OCI-LY1 (cell line): ENCODE results near the gene SCARB2.

Source experiments
- H2AFZ ChIP-seq: fragments of 200-600 bp; sonication (generic), shearing (Covaris generic); 2 replicates; pipeline ENCODE4 v1.6.0; 2014; ENCODE audit warnings: antibody characterized with exemption, mild to moderate bottlenecking, low read length
- H3F3A ChIP-seq: fragments of 200-600 bp; sonication (generic), shearing (Covaris generic); 2 replicates; pipeline ENCODE4 v1.6.0; 2014; ENCODE audit warnings: mild to moderate bottlenecking, antibody characterized with exemption, low read length, moderate library complexity; ENCODE audit not compliant: insufficient read depth
- H3K27ac ChIP-seq: fragments of 200-600 bp; sonication (generic); 2 replicates; pipeline ENCODE4 v1.5.1; 2014; ENCODE audit warnings: low read length, mixed run types, mild to moderate bottlenecking, low read depth; ENCODE audit not compliant: poor library complexity, severe bottlenecking
- H3K27me3 ChIP-seq: fragments of 200-600 bp; sonication (generic); 2 replicates; pipeline ENCODE4 v1.6.0; 2014; ENCODE audit warnings: antibody characterized with exemption, mild to moderate bottlenecking, low read length, moderate library complexity; ENCODE audit not compliant: insufficient read depth
- H3K36me3 ChIP-seq: fragments of 200-600 bp; sonication (generic); 2 replicates; pipeline ENCODE4 v1.6.1; 2014; ENCODE audit warnings: mild to moderate bottlenecking, antibody characterized with exemption, low read length, moderate library complexity, mixed read lengths; ENCODE audit not compliant: insufficient read depth
- H3K4me1 ChIP-seq: fragments of 200-600 bp; sonication (generic); 2 replicates; pipeline ENCODE4 v1.5.1; 2014; ENCODE audit warnings: mild to moderate bottlenecking, low read length, moderate library complexity; ENCODE audit not compliant: insufficient read depth, severe bottlenecking
- H3K4me2 ChIP-seq: fragments of 200-600 bp; sonication (generic), shearing (Covaris generic); 2 replicates; pipeline ENCODE4 v1.6.1; 2014; ENCODE audit warnings: low read length
- H3K4me3 ChIP-seq: fragments of 200-600 bp; sonication (generic); 2 replicates; pipeline ENCODE4 v1.5.1; 2014; ENCODE audit warnings: low read length, low read depth, mild to moderate bottlenecking, mixed read lengths; ENCODE audit not compliant: poor library complexity, severe bottlenecking
- H3K79me2 ChIP-seq: fragments of 200-600 bp; shearing (Covaris generic); 2 replicates; pipeline ENCODE4 v1.6.1; 2016; ENCODE audit warnings: mixed run types, low read length, mixed read lengths; ENCODE audit not compliant: insufficient read depth
- H3K9ac ChIP-seq: fragments of 200-600 bp; sonication (generic), shearing (Covaris generic); 2 replicates; pipeline ENCODE4 v1.6.1; 2014; ENCODE audit warnings: mild to moderate bottlenecking, low read length, mixed read lengths
- H3K9me2 ChIP-seq: fragments of 200-600 bp; sonication (generic), shearing (Covaris generic); 2 replicates; pipeline ENCODE4 v1.6.1; 2014; ENCODE audit warnings: low read depth, mild to moderate bottlenecking, low read length, mixed read lengths
- H3K9me3 ChIP-seq: fragments of 200-600 bp; shearing (Covaris generic); 2 replicates; pipeline ENCODE4 v1.6.1; 2014; ENCODE audit warnings: low read length, mixed read lengths
- H4K20me1 ChIP-seq: fragments of 200-600 bp; sonication (generic), shearing (Covaris generic); 2 replicates; pipeline ENCODE4 v1.6.0; 2016; ENCODE audit warnings: mild to moderate bottlenecking, low read length; ENCODE audit not compliant: insufficient read depth
- CTCF ChIP-seq: fragments of 200-600 bp; sonication (generic), shearing (Covaris generic); IDR thresholded peaks from 2 replicates; pipeline ENCODE4 v1.5.1; 2017; ENCODE audit warnings: mild to moderate bottlenecking, antibody characterized with exemption, low read length, moderate library complexity, mixed read lengths
- EZH2 ChIP-seq: fragments of 200-600 bp; sonication (generic), shearing (Covaris generic); IDR thresholded peaks from 2 replicates; pipeline ENCODE4 v1.8.0; 2017; ENCODE audit warnings: borderline replicate concordance, mixed run types, mild to moderate bottlenecking, antibody characterized with exemption, low read length, moderate library complexity, mixed read lengths

Gene SCARB2

GRCh38 chr4:76226418-76226817 is 12.8 kb upstream of the SCARB2 start:
- Histone ChIP-seq H3K9ac (no peak overlapping the region), H3K4me3 (no peak overlapping the region), H2AFZ (no peak overlapping the region), H4K20me1 (no peaks in the 10 kb centered on the region), H3K9me2 (no peaks in the 10 kb centered on the region), H3K27me3 (no peaks in the 10 kb centered on the region), H3K79me2 (no peaks in the 10 kb centered on the region), H3F3A (no peaks in the 10 kb centered on the region), H3K9me3 (no peaks in the 10 kb centered on the region), H3K4me2 (no peak overlapping the region), H3K36me3 (no peaks in the 10 kb centered on the region), H3K4me1 (no peaks in the 10 kb centered on the region), H3K27ac (no peak overlapping the region)
- TF ChIP-seq EZH2: no peak
- no peak for TF ChIP-seq CTCF

GRCh38 chr4:76224171-76224570 is 10.5 kb upstream of the SCARB2 start:
- no peak for TF ChIP-seq EZH2
- no peak for TF ChIP-seq CTCF
- Histone ChIP-seq H3K9ac (no peak overlapping the region), H3K9me2 (no peaks in the 10 kb centered on the region), H4K20me1 (no peaks in the 10 kb centered on the region), H3F3A (no peaks in the 10 kb centered on the region), H3K4me3 (no peak overlapping the region), H3K9me3 (no peaks in the 10 kb centered on the region), H3K27ac (no peak overlapping the region), H3K79me2 (no peaks in the 10 kb centered on the region), H2AFZ (no peak overlapping the region), H3K36me3 (no peaks in the 10 kb centered on the region), H3K27me3 (no peaks in the 10 kb centered on the region), H3K4me1 (no peaks in the 10 kb centered on the region), H3K4me2 (no peak overlapping the region)

- H3K27ac ChIP-seq: no peak overlapping the region
- no peaks in the 10 kb centered on the region for H4K20me1 ChIP-seq
- H3K36me3 ChIP-seq: no peaks in the 10 kb centered on the region
- no peaks in the 10 kb centered on the region for H3K9me3 ChIP-seq
- no peak overlapping the region for H3K4me2 ChIP-seq
- H3F3A ChIP-seq: no peaks in the 10 kb centered on the region
- H3K79me2 ChIP-seq: no peaks in the 10 kb centered on the region
- H3K27me3 ChIP-seq: no peaks in the 10 kb centered on the region
- H3K4me1 ChIP-seq: peaks cover 5% of the 10 kb centered on the region
- no peak overlapping the region for H3K4me3 ChIP-seq
- H2AFZ ChIP-seq: no peak overlapping the region
- no peaks in the 10 kb centered on the region for H3K9me2 ChIP-seq
- TF ChIP-seq CTCF (no peak), EZH2 (no peak)
- H3K9ac ChIP-seq: no peak overlapping the region
Observed at GRCh38 chr4:76219299-76220055, 5.9 kb upstream of the SCARB2 start.
